ENCODE data around the gene TPRG1. TPM values are rescaled to one million over a fixed set of nuclear protein-coding genes. Genes with fewer than 3 reads are reported as not detected.

Gene TPRG1
- total RNA-seq, 1 experiment from 2014 or later, result 0.55 TPM

GRCh38 chr3:189286188-189286587 lies 114.4 kb downstream of the TPRG1 start:
- CTCF ChIA-PET, result no interaction called here
- POLR2A ChIA-PET, result interaction anchor here (0.5 kb wide), 1 partner anchor 156 kb away, joined by 3 read pairs; no protein-coding TSS in a partner anchor
- Mint-ChIP-seq H3K27me3 (ENCODE audit: low read depth) (no peaks in the 10 kb centered on the region), H3K9me3 (peaks cover 5% of the 10 kb centered on the region; the same call in 1 of the 2 replicates), H3K36me3 (0 out of 2 replicates have a peak, but pooled peaks cover 3% of the 10 kb centered on the region), H3K27ac (no peak overlapping the region), H3K4me1 (peaks cover 14% of the 10 kb centered on the region), H3K4me3 (no peak overlapping the region)
- TF ChIP-seq PRDM15 (CRISPR knock-in tag; IDR thresholded peaks at IDR 0.05), result no peak
- no peak for TF ChIP-seq ARID4B (CRISPR knock-in tag; IDR thresholded peaks at IDR 0.05; ENCODE audit: borderline replicate concordance)
- TF ChIP-seq TEAD1 (CRISPR knock-in tag; IDR thresholded peaks at IDR 0.05), result no peak
- TF ChIP-seq KAT7 (CRISPR knock-in tag; IDR thresholded peaks at IDR 0.05; ENCODE audit: borderline replicate concordance), result no peak
- no peak for TF ChIP-seq JUN (CRISPR knock-in tag; IDR thresholded peaks at IDR 0.05)
- no peak for TF ChIP-seq ATF1 (CRISPR knock-in tag; IDR thresholded peaks at IDR 0.05)
- TF ChIP-seq ETV6 (CRISPR knock-in tag; IDR thresholded peaks at IDR 0.05), result no peak
- no peak for TF ChIP-seq FOXP4 (CRISPR knock-in tag; IDR thresholded peaks at IDR 0.05)
- no peak for TF ChIP-seq MYBL2 (CRISPR knock-in tag; IDR thresholded peaks at IDR 0.05)
- no peak for TF ChIP-seq GRHL2 (CRISPR knock-in tag; IDR thresholded peaks at IDR 0.05; ENCODE audit: insufficient replicate concordance, severe bottlenecking)
- no peak for TF ChIP-seq EMX1 (CRISPR knock-in tag; IDR thresholded peaks at IDR 0.05)
- TF ChIP-seq OVOL2 (CRISPR knock-in tag; IDR thresholded peaks at IDR 0.05; ENCODE audit: borderline replicate concordance), result no peak
- no peak for TF ChIP-seq PRRX2 (CRISPR knock-in tag; IDR thresholded peaks at IDR 0.05)
- no peak for TF ChIP-seq ZNF219 (CRISPR knock-in tag; IDR thresholded peaks at IDR 0.05; ENCODE audit: borderline replicate concordance)
- TF ChIP-seq E2F4 (CRISPR knock-in tag; IDR thresholded peaks at IDR 0.05; ENCODE audit: borderline replicate concordance, low read depth), result no peak
- TF ChIP-seq, protein P1, sequence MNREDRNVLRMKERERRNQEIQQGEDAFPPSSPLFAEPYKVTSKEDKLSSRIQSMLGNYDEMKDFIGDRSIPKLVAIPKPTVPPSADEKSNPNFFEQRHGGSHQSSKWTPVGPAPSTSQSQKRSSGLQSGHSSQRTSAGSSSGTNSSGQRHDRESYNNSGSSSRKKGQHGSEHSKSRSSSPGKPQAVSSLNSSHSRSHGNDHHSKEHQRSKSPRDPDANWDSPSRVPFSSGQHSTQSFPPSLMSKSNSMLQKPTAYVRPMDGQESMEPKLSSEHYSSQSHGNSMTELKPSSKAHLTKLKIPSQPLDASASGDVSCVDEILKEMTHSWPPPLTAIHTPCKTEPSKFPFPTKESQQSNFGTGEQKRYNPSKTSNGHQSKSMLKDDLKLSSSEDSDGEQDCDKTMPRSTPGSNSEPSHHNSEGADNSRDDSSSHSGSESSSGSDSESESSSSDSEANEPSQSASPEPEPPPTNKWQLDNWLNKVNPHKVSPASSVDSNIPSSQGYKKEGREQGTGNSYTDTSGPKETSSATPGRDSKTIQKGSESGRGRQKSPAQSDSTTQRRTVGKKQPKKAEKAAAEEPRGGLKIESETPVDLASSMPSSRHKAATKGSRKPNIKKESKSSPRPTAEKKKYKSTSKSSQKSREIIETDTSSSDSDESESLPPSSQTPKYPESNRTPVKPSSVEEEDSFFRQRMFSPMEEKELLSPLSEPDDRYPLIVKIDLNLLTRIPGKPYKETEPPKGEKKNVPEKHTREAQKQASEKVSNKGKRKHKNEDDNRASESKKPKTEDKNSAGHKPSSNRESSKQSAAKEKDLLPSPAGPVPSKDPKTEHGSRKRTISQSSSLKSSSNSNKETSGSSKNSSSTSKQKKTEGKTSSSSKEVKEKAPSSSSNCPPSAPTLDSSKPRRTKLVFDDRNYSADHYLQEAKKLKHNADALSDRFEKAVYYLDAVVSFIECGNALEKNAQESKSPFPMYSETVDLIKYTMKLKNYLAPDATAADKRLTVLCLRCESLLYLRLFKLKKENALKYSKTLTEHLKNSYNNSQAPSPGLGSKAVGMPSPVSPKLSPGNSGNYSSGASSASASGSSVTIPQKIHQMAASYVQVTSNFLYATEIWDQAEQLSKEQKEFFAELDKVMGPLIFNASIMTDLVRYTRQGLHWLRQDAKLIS (CRISPR knock-in tag; IDR thresholded peaks at IDR 0.05; ENCODE audit: borderline replicate concordance), result no peak
- no peak for TF ChIP-seq RELA (CRISPR knock-in tag; IDR thresholded peaks at IDR 0.05; ENCODE audit: borderline replicate concordance)
- no peak for TF ChIP-seq ZBTB21 (CRISPR knock-in tag; IDR thresholded peaks at IDR 0.05; ENCODE audit: borderline replicate concordance)
- no peak for TF ChIP-seq NFYB (CRISPR knock-in tag; conservative IDR thresholded peaks at IDR 0.05; ENCODE audit: low read depth)
- TF ChIP-seq STAT6 (CRISPR knock-in tag; conservative IDR thresholded peaks at IDR 0.05; ENCODE audit: low read depth), result no peak
- DNase-seq (ENCODE audit: low spot score) (no peak), ATAC-seq (no peak)
